ENCODE measurements around the gene EPHB4.

GRCh38 chr7:100793806-100794660 lies 33.3 kb downstream of the EPHB4 start:
- TF ChIP-seq POLR2A (IDR thresholded peaks at IDR 0.05; ENCODE audit: extremely low read depth, insufficient read length) (no peak), MAX (IDR thresholded peaks at IDR 0.05; ENCODE audit: low read depth, low read length) (no peak), CTCF (IDR thresholded peaks at IDR 0.05; ENCODE audit: low read depth, low read length) (no peak)
